Endothelial cell of umbilical vein (primary cell): ENCODE data around the gene CARD16. TPM values are rescaled to one million over a fixed set of nuclear protein-coding genes. Genes with fewer than 3 reads are reported as not detected.

ENCODE experiments used
- BruUV-seq: library from RNA; stranded (reverse); fragments of 400-500 nt; replicated peaks from 2 replicates; lab custom pipeline; 2021; lab: Mats Ljungman, UMichigan
- CTCF ChIA-PET: fragments of 300-600, 350-600 bp; sonication (Branson Sonifier 250); formaldehyde crosslinking; loops from one replicate; lab custom pipeline; 2021; ENCODE audit warnings: antibody characterized with exemption, inconsistent platforms; lab: Charles Lee
- POLR2A ChIA-PET: fragments of 300-600, 350-600 bp; sonication (Branson Sonifier 250); formaldehyde crosslinking; loops from one replicate; lab custom pipeline; 2021; ENCODE audit warnings: antibody characterized with exemption, inconsistent platforms; lab: Charles Lee
- DNase-seq: peaks from one replicate; pipeline ENCODE4 v3.0.0-alpha.2; 2011; ENCODE audit warnings: low read depth, low spot score
- FAIRE-seq: peaks from 2 replicates; lab custom pipeline; 2011; peaks lifted over from hg19 to GRCh38; lab: Jason Lieb, UNC
- H2AFZ ChIP-seq: 2 replicates; pipeline ENCODE4 v1.6.0; 2012; ENCODE audit warnings: low read depth, low read length, control low read depth, inconsistent platforms
- H3K27ac ChIP-seq: 2 replicates; pipeline ENCODE4 v1.5.1; 2011; ENCODE audit warnings: low read depth, mild to moderate bottlenecking, control low read depth, low read length, moderate library complexity; ENCODE audit not compliant: insufficient read depth
- H3K27me3 ChIP-seq, 2 experiments: 2 replicates each; pipeline versions ENCODE4 v1.6.0 to v1.6.1; 2011; ENCODE audit warnings: low read length in 2 of 2, mixed read lengths in 1 of 2; ENCODE audit not compliant: control insufficient read depth in 2 of 2, insufficient read depth in 2 of 2
- H3K36me3 ChIP-seq, 2 experiments: 2 replicates in 1 of 2; 3 replicates in 1 of 2; pipeline ENCODE4 v1.5.1; 2011; ENCODE audit warnings: low read length in 2 of 2, mild to moderate bottlenecking in 1 of 2, moderate library complexity in 1 of 2; ENCODE audit not compliant: control insufficient read depth in 2 of 2, insufficient read depth in 2 of 2; ENCODE audit errors: extremely low read depth in 1 of 2
- H3K4me1 ChIP-seq: 3 replicates; pipeline ENCODE4 v1.5.1; 2011; ENCODE audit warnings: mild to moderate bottlenecking, low read length; ENCODE audit not compliant: control insufficient read depth, insufficient read depth; ENCODE audit errors: extremely low read depth
- H3K4me2 ChIP-seq: 2 replicates; pipeline ENCODE4 v1.6.1; 2011; ENCODE audit warnings: low read length, control low read depth, mixed read lengths; ENCODE audit not compliant: insufficient read depth
- H3K4me3 ChIP-seq, 3 experiments: fragments of 200-600 bp in 1 of 3; sonication (generic), shearing (Covaris generic) in 1 of 3; replicated peaks in 1 of 3; 2 replicates each; pipeline ENCODE4 v1.5.1; 2011 to 2016; ENCODE audit warnings: control low read depth in 3 of 3, low read length in 3 of 3, mild to moderate bottlenecking in 2 of 3, inconsistent platforms in 1 of 3, low read depth in 1 of 3, moderate library complexity in 1 of 3; ENCODE audit not compliant: insufficient read depth in 1 of 3
- H3K79me2 ChIP-seq: 2 replicates; pipeline ENCODE4 v1.6.0; 2012; ENCODE audit warnings: low read length, inconsistent platforms; ENCODE audit not compliant: control insufficient read depth, insufficient read depth
- H3K9ac ChIP-seq: replicated peaks from 2 replicates; pipeline ENCODE3; 2011; ENCODE audit warnings: low read length, control low read depth; ENCODE audit not compliant: insufficient read depth; ENCODE audit errors: extremely low read depth
- H3K9me1 ChIP-seq: replicated peaks from 3 replicates; pipeline ENCODE4 v1.6.0; 2011; ENCODE audit warnings: mild to moderate bottlenecking, low read length; ENCODE audit not compliant: control insufficient read depth, insufficient read depth; ENCODE audit errors: extremely low read depth
- H3K9me3 ChIP-seq: replicated peaks from 2 replicates; pipeline ENCODE4 v1.5.1; 2012; ENCODE audit warnings: low read length, inconsistent platforms; ENCODE audit not compliant: control insufficient read depth, insufficient read depth
- H4K20me1 ChIP-seq: replicated peaks from 2 replicates; pipeline ENCODE3; 2011; ENCODE audit warnings: mild to moderate bottlenecking, low read length; ENCODE audit not compliant: control insufficient read depth, insufficient read depth; ENCODE audit errors: extremely low read depth
- EZH2 ChIP-seq: IDR thresholded peaks from 2 replicates; pipeline ENCODE4 v1.6.1; 2012; ENCODE audit warnings: borderline replicate concordance, low read depth, mild to moderate bottlenecking, moderate library complexity, low read length, inconsistent platforms; ENCODE audit not compliant: severe bottlenecking
- FOS ChIP-seq: IDR thresholded peaks from 2 replicates; pipeline ENCODE4 v1.6.1; 2011; ENCODE audit warnings: mild to moderate bottlenecking, low read length, moderate library complexity, borderline replicate concordance; ENCODE audit not compliant: insufficient read depth
- GATA2 ChIP-seq: IDR thresholded peaks from 2 replicates; pipeline ENCODE4 v1.7.0; 2011; ENCODE audit warnings: low read depth, mild to moderate bottlenecking, moderate library complexity, mixed read lengths, low read length; ENCODE audit not compliant: insufficient read length, insufficient read depth
- JUN ChIP-seq: IDR thresholded peaks from 2 replicates; pipeline ENCODE4 v1.6.1; 2011; ENCODE audit warnings: borderline replicate concordance, low read depth; ENCODE audit not compliant: insufficient read length, insufficient read depth
- MYC ChIP-seq: IDR thresholded peaks from one replicate; pipeline ENCODE4 v1.6.1; 2011; ENCODE audit warnings: mild to moderate bottlenecking, low read depth, low read length
- POLR2A ChIP-seq: IDR thresholded peaks from 2 replicates; pipeline ENCODE4 v1.6.1; 2012; ENCODE audit warnings: low read depth, mild to moderate bottlenecking, control low read depth, low read length
- POLR2AphosphoS5 ChIP-seq: IDR thresholded peaks from 2 replicates; pipeline ENCODE4 v1.6.1; 2012; ENCODE audit warnings: low read depth, mild to moderate bottlenecking, control low read depth, low read length, moderate library complexity; ENCODE audit not compliant: insufficient read depth
- dilution Hi-C: fragments of 300-500 bp; cut with MboI; formaldehyde crosslinking; loops from one replicate; pipeline ENCODE4 v1.15.0; 2019; ENCODE audit warnings: low sequenced_read_pairs; ENCODE audit not compliant: extremely low pct_ligation_motif_present
- intact Hi-C: fragments of 100-400 bp; cut with micrococcal nuclease; formaldehyde crosslinking; loops from one replicate; pipeline ENCODE4 v1.10.0; 2022
- polyA plus RNA-seq, 4 experiments: library from polyadenylated mRNA; depleted of rRNA in 3 of 4; stranded (reverse) in 3 of 4; unstranded in 1 of 4; fragments of >200 nt; gene quantifications; 2 replicates each; pipeline versions ENCODE4 v1.2.1 to v1.2.3, GENCODE V29; 2011 to 2012; ENCODE audit warnings: missing spikeins in 1 of 4
- total RNA-seq: library from RNA; stranded (reverse); gene quantifications from 2 replicates; pipeline ENCODE4 v1.2.3, GENCODE V29; 2021
- TF ChIP-seq, protein P1 (sequence below): IDR thresholded peaks from 2 replicates; pipeline ENCODE4 v1.6.1; 2011; ENCODE audit not compliant: insufficient read depth, insufficient read length
- TF ChIP-seq, protein P2 (sequence below), 2 donors: IDR thresholded peaks; 1 replicate in 1 of 2; 2 replicates in 1 of 2; pipeline ENCODE4 v1.5.1; 2011; ENCODE audit warnings: low read length in 2 of 2, mild to moderate bottlenecking in 2 of 2, moderate library complexity in 2 of 2, control low read depth in 1 of 2, inconsistent platforms in 1 of 2, low read depth in 1 of 2; ENCODE audit not compliant: insufficient read depth in 1 of 2; ENCODE audit errors: extremely low read depth in 1 of 2

Gene CARD16
- total and polyA plus RNA-seq, 2 donors (not counting 3 experiments of a cell fraction or from before 2014, with no cell fraction given): 26.8 to 76.6 TPM

DNA sequence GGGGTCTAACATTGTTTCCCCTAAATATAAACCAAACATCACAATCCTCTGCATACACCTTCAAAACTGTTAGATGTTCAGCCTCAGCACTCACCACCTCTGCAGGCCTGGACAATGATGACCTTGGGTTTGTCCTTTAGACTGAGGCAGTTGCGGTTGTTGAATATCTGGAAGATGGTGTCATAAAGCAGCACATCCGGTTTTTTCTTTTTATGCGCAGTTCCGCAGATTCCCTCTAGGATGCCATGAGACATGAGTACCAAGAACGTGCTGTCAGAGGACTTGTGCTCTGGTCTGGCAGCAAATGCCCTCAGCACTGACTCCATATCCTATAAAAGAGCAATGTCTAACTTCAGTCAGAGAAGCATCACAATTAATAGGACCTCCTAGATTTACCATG lies 45.0 kb downstream of the CARD16 start:
- POLR2A ChIA-PET: no interaction called here
- no peaks in the 10 kb centered on the region for H3K36me3 ChIP-seq
- no TSS peak for BruUV-seq
- TF ChIP-seq POLR2A: no peak
- TF ChIP-seq JUN: no peak
- TF ChIP-seq, protein P1, sequence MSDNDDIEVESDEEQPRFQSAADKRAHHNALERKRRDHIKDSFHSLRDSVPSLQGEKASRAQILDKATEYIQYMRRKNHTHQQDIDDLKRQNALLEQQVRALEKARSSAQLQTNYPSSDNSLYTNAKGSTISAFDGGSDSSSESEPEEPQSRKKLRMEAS: no peak
- TF ChIP-seq FOS: no peak
- TF ChIP-seq MYC: no peak
- TF ChIP-seq, protein P2, sequence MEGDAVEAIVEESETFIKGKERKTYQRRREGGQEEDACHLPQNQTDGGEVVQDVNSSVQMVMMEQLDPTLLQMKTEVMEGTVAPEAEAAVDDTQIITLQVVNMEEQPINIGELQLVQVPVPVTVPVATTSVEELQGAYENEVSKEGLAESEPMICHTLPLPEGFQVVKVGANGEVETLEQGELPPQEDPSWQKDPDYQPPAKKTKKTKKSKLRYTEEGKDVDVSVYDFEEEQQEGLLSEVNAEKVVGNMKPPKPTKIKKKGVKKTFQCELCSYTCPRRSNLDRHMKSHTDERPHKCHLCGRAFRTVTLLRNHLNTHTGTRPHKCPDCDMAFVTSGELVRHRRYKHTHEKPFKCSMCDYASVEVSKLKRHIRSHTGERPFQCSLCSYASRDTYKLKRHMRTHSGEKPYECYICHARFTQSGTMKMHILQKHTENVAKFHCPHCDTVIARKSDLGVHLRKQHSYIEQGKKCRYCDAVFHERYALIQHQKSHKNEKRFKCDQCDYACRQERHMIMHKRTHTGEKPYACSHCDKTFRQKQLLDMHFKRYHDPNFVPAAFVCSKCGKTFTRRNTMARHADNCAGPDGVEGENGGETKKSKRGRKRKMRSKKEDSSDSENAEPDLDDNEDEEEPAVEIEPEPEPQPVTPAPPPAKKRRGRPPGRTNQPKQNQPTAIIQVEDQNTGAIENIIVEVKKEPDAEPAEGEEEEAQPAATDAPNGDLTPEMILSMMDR (IDR thresholded peaks at IDR 0.05; ENCODE audit: extremely low read depth in 1 of 2, insufficient read depth in 1 of 2, low read depth in 1 of 2, low read length in 2 of 2): no peak
- no peak for TF ChIP-seq GATA2
- no peak for TF ChIP-seq POLR2AphosphoS5
- TF ChIP-seq EZH2: no peak
- no peaks in the 10 kb centered on the region for H3K79me2 ChIP-seq
- no peak for DNase-seq
- H4K20me1 ChIP-seq: no peaks in the 10 kb centered on the region
- no peak overlapping the region for H3K27ac ChIP-seq
- CTCF ChIA-PET: interaction anchor here (0.7 to 1.0 kb wide), 3 partner anchors 9 to 43 kb away, joined by 3 read pairs; no protein-coding TSS in a partner anchor
- no peaks in the 10 kb centered on the region for H3K9me3 ChIP-seq
- H3K27me3 ChIP-seq: no peaks in the 10 kb centered on the region
- peaks cover 8% of the 10 kb centered on the region for H3K4me1 ChIP-seq
- H3K4me2 ChIP-seq: no peak overlapping the region
- FAIRE-seq: no peak
- no peak overlapping the region for H2AFZ ChIP-seq
- dilution Hi-C loops: no loop called here
- no peak overlapping the region for H3K9ac ChIP-seq
- H3K4me3 ChIP-seq: no peak overlapping the region
- intact Hi-C loops: no loop called here
- H3K9me1 ChIP-seq: no peaks in the 10 kb centered on the region
